Middle frontal gyrus (tissue), 1 donor: ENCODE measurements around the gene ZNF469.

ENCODE experiments used
- DNase-seq: peaks from one replicate; pipeline ENCODE4 v3.0.0-alpha.2; 2015; ENCODE audit warnings: low spot score; ENCODE audit errors: extremely low spot score

The ZNF469 gene

GRCh38 chr16:88428156-88428555 lies 45.4 kb downstream of the ZNF469 start:
- DNase-seq = no peak

GRCh38 chr16:88428616-88429386 lies 46.0 kb downstream of the ZNF469 start:
- no peak for DNase-seq

- DNase-seq = no peak
These were observed 46.8 kb downstream of the ZNF469 start for GRCh38 chr16:88429387-88430184.

GRCh38 chr16:88430185-88430523 lies 47.4 kb downstream of the ZNF469 start:
- no peak for DNase-seq

- DNase-seq = no peak
These were observed 48.0 kb downstream of the ZNF469 start for GRCh38 chr16:88430524-88431446.

- DNase-seq = no peak
These were observed 48.9 kb downstream of the ZNF469 start for GRCh38 chr16:88431651-88432050.

GRCh38 chr16:88432174-88432573 lies 49.4 kb downstream of the ZNF469 start:
- no peak for DNase-seq
